Heart right ventricle (tissue), 16 donors: Measurements from ENCODE around the gene LYSMD3. TPM values are rescaled to one million over a fixed set of nuclear protein-coding genes. Genes with fewer than 3 reads are reported as not detected.

Experiments
- ATAC-seq, 8 donors: fragments of 200-7000 bp; cut with Tn5 transposase; one replicate each; pipeline ENCODE4 v1.9.1; 2020; ENCODE audit warnings: mild to moderate bottlenecking in 8 of 8, moderate library complexity in 8 of 8, moderate number of reproducible peaks in 1 of 8
- DNase-seq, 2 donors: peaks; one replicate each; pipeline ENCODE4 v3.0.0-alpha.2; 2020
- H3K27ac ChIP-seq, 10 donors: fragments of 200-600 bp; sonication (generic) in 2 of 10; one replicate each; pipeline versions ENCODE4 v1.5.0 to v1.8.0; 2020 to 2022; ENCODE audit warnings: mild to moderate bottlenecking in 3 of 10
- H3K27me3 ChIP-seq, 7 donors: fragments of 200-600 bp; one replicate each; pipeline ENCODE4 v1.8.0; 2021 to 2022; ENCODE audit warnings: mild to moderate bottlenecking in 2 of 7
- H3K36me3 ChIP-seq, 9 donors: fragments of 200-600 bp; sonication (generic) in 1 of 9; one replicate each; pipeline versions ENCODE4 v1.5.0 to v1.8.0; 2020 to 2022; ENCODE audit warnings: mild to moderate bottlenecking in 2 of 9
- H3K4me1 ChIP-seq, 9 donors: fragments of 200-600 bp; sonication (generic) in 1 of 9; one replicate each; pipeline versions ENCODE4 v1.5.0 to v1.8.0; 2020 to 2022; ENCODE audit warnings: mild to moderate bottlenecking in 4 of 9
- H3K4me3 ChIP-seq, 10 donors: fragments of 200-600 bp; sonication (generic) in 2 of 10; one replicate each; pipeline versions ENCODE4 v1.5.0 to v1.8.0; 2020 to 2022; ENCODE audit warnings: mild to moderate bottlenecking in 7 of 10, moderate library complexity in 2 of 10
- H3K9me3 ChIP-seq, 11 donors: fragments of 200-600 bp in 10 of 11; sonication (generic) in 2 of 11; one replicate each; pipeline versions ENCODE4 v1.5.0 to v1.8.0; 2013 to 2022; ENCODE audit warnings: mild to moderate bottlenecking in 2 of 11, control low read depth in 1 of 11, moderate library complexity in 1 of 11
- CTCF ChIP-seq, 9 donors: fragments of 200-600 bp; sonication (generic) in 2 of 9; IDR thresholded peaks; one replicate each; pipeline versions ENCODE4 v1.5.0 to v1.8.0; 2021 to 2022; ENCODE audit warnings: antibody characterized with exemption in 9 of 9, mild to moderate bottlenecking in 5 of 9, moderate library complexity in 1 of 9
- WGBS, 2 donors: extraction: QIAGEN DNeasy Blood & Tissue Kit; methylation state at CpG; one replicate each; pipeline ENCODE4 v1.1.7; 2013; ENCODE audit warnings: inconsistent platforms in 1 of 2; 5-methylcytosine and 5-hydroxymethylcytosine counted together
- intact Hi-C, 10 donors: fragments of 100-400 bp; cut with DNase I; formaldehyde crosslinking; loops; one replicate each; pipeline versions ENCODE4 v1.11.1 to v1.14.2; 2022
- polyA plus RNA-seq, 2 donors: library from polyadenylated mRNA; stranded (reverse); fragments of 200-250 nt; gene quantifications; one replicate each; pipeline ENCODE4 v1.2.3, GENCODE V29; 2013
- total RNA-seq, 10 donors: library from RNA; stranded (reverse); fragmentation: NEBNext Ultra II Directional in 3 of 10; extraction: Animal tissue kit (Norgen Biotek cat#: 25700) in 3 of 10; gene quantifications; one replicate each; pipeline versions ENCODE4 v1.2.1 to v1.2.4, GENCODE V29; 2021 to 2023
- donor health status: Arrhythmogenic right ventricular cardiomyopathy.
- donor health status: ischemic (EF 13 %, LVEDD 7.1; RV severe dilation, severe dysfunction).
- donor health status: healthy with polysubstance abuse.
- donor health status: DM: no; HTN: yes; CAD: no.
- donor health status: DM: no; HTN: no; CAD: no.
- donor health status: ischemic (EF 25% LVEDD 6.9; RV normal size, moderate dysfunction).
- donor health status: ischemic (EF 25% LVEDD 5.7; RV mildly dilated, moderate dysfunction).
- donor health status: healthy.
- donor health status: DM: yes; HTN: yes; CAD: no.
- donor health status: Ischemic cardiomyopathy.
- donor health status: ischemic (EF 35%, LVEDD 5.7; RV mildly dilated, moderate dysfunction).
- donor health status: nonischemic (EF 11% LVEDD 7.7; RV severe dilation, severe dysfunction).
- donor health status: DM: yes; HTN: yes; CAD: no.
- donor health status: PGD.
- donor health status: ischemic (EF 29% LVEDD 5.4; RV normal size, mild dysfunction).
- donor health status: nonischemic (EF 23%, LVEDD 6.1; RV moderate dilation, normal function).

The LYSMD3 gene
- total and polyA plus RNA-seq, 12 donors, result 5.8 to 26.7 (median 19.3) TPM

- no peaks in the 10 kb centered on the region for H3K9me3 ChIP-seq
- ATAC-seq (no peak), DNase-seq (no peak)
- H3K27ac ChIP-seq, result no peak overlapping the region
- no peaks in the 10 kb centered on the region for H3K4me1 ChIP-seq
- H3K27me3 ChIP-seq, result peaks cover 0 to 41% (median 22%) of the 10 kb centered on the region in 7 donors
- no peak overlapping the region for H3K4me3 ChIP-seq
- no peaks in the 10 kb centered on the region for H3K36me3 ChIP-seq
- no peak for TF ChIP-seq CTCF (IDR thresholded peaks at IDR 0.05)
- intact Hi-C loops, result no loop called here
Measured at GRCh38 chr5:90549223-90549622, 19.8 kb upstream of the LYSMD3 start.

GRCh38 chr5:90548069-90548593 lies 18.7 kb upstream of the LYSMD3 start:
- WGBS, 2 donors, result 27 to 29% methylated on average over 5 of the region's 5 CpGs
- H3K4me1 ChIP-seq, result no peaks in the 10 kb centered on the region
- DNase-seq (peak in 1 of 2 donors; percentile 8), ATAC-seq (peak in 3 of 8 donors; percentile 66 to 85 (median 78))
- H3K27me3 ChIP-seq, result peaks cover 0 to 37% (median 18%) of the 10 kb centered on the region in 7 donors
- no peak overlapping the region for H3K4me3 ChIP-seq
- H3K27ac ChIP-seq, result no peak overlapping the region
- H3K9me3 ChIP-seq, result no peaks in the 10 kb centered on the region
- no peak for TF ChIP-seq CTCF (IDR thresholded peaks at IDR 0.05)
- H3K36me3 ChIP-seq, result no peaks in the 10 kb centered on the region
- intact Hi-C loops, result no loop called here

GRCh38 chr5:90547072-90547536 lies 17.7 kb upstream of the LYSMD3 start:
- TF ChIP-seq CTCF (IDR thresholded peaks at IDR 0.05), result no peak
- ATAC-seq (no peak), DNase-seq (no peak)
- Histone ChIP-seq H3K27ac (no peak overlapping the region), H3K36me3 (no peaks in the 10 kb centered on the region), H3K4me3 (no peak overlapping the region), H3K9me3 (no peaks in the 10 kb centered on the region), H3K4me1 (no peaks in the 10 kb centered on the region), H3K27me3 (peaks cover 0 to 29% (median 18%) of the 10 kb centered on the region in 7 donors)
- intact Hi-C loops, result no loop called here
- 37 to 48% methylated on average over 1 of the region's 1 CpG for WGBS, 2 donors

GRCh38 chr5:90546216-90546837 lies 16.9 kb upstream of the LYSMD3 start:
- no peak for DNase-seq
- Histone ChIP-seq H3K27me3 (peaks cover 0 to 24% (median 18%) of the 10 kb centered on the region in 7 donors), H3K4me3 (no peak overlapping the region), H3K36me3 (no peaks in the 10 kb centered on the region), H3K9me3 (no peaks in the 10 kb centered on the region), H3K4me1 (no peaks in the 10 kb centered on the region), H3K27ac (no peak overlapping the region)
- no peak for TF ChIP-seq CTCF (IDR thresholded peaks at IDR 0.05)
- WGBS, 2 donors, result 81 to 85% methylated on average over 4 of the region's 4 CpGs
- intact Hi-C loops, result no loop called here
- no peak for ATAC-seq
